Thymus (tissue), 14 donors: ENCODE measurements around the gene NME7. TPM values are rescaled to one million over a fixed set of nuclear protein-coding genes. Genes with fewer than 3 reads are reported as not detected.
"Not testable (repeated sequence)": the region's sequence is repeated elsewhere in the genome, so short reads cannot be mapped to it uniquely, and the experiment has no call there.

ENCODE experiments used
- DNase-seq, 9 donors: peaks; one replicate each; pipeline ENCODE4 v3.0.0-alpha.2; 2013; ENCODE audit warnings: low spot score in 9 of 9, low read depth in 6 of 9, missing footprints in 1 of 9
- H3K27ac ChIP-seq, 2 donors: one replicate each; pipeline ENCODE4 v1.5.1; 2013; ENCODE audit warnings: control low read depth in 1 of 2, low read depth in 1 of 2, low read length in 1 of 2, mild to moderate bottlenecking in 1 of 2, moderate library complexity in 1 of 2
- H3K27me3 ChIP-seq, 2 donors: one replicate each; pipeline ENCODE4 v1.5.1; 2013; ENCODE audit warnings: low read length in 1 of 2; ENCODE audit not compliant: control insufficient read depth in 2 of 2, insufficient read depth in 1 of 2
- H3K36me3 ChIP-seq, 2 donors: one replicate each; pipeline ENCODE4 v1.5.1; 2013; ENCODE audit warnings: low read length in 1 of 2, mild to moderate bottlenecking in 1 of 2, moderate library complexity in 1 of 2; ENCODE audit not compliant: control insufficient read depth in 2 of 2, insufficient read depth in 2 of 2
- H3K4me1 ChIP-seq, 2 donors: one replicate each; pipeline ENCODE4 v1.5.1; 2013; ENCODE audit warnings: low read length in 2 of 2; ENCODE audit not compliant: control insufficient read depth in 2 of 2, insufficient read depth in 2 of 2
- H3K4me3 ChIP-seq, 2 donors: one replicate each; pipeline ENCODE4 v1.5.1; 2013; ENCODE audit warnings: low read length in 2 of 2, control low read depth in 1 of 2, mild to moderate bottlenecking in 1 of 2
- H3K9me3 ChIP-seq, 2 donors: one replicate each; pipeline ENCODE4 v1.5.1; 2013; ENCODE audit warnings: low read length in 1 of 2, mild to moderate bottlenecking in 1 of 2; ENCODE audit not compliant: control insufficient read depth in 2 of 2, insufficient read depth in 1 of 2
- WGBS: extraction: QIAGEN DNeasy Blood & Tissue Kit; methylation state at CpG from one replicate; pipeline ENCODE4 v1.1.7; 2013; 5-methylcytosine and 5-hydroxymethylcytosine counted together
- long read RNA-seq, 10 donors: transcript quantifications; one replicate each; lab custom pipeline, GENCODE V29; 2026
- polyA plus RNA-seq: library from polyadenylated mRNA; stranded (reverse); fragments of 200-250 nt; gene quantifications from one replicate; pipeline ENCODE4 v1.2.3, GENCODE V29; 2013
- total RNA-seq: library from RNA; stranded (reverse); fragments of 120-200 nt; gene quantifications from one replicate; pipeline ENCODE4 v1.2.4, GENCODE V29; 2013
- donor health status: healthy.

The NME7 gene, protein sequence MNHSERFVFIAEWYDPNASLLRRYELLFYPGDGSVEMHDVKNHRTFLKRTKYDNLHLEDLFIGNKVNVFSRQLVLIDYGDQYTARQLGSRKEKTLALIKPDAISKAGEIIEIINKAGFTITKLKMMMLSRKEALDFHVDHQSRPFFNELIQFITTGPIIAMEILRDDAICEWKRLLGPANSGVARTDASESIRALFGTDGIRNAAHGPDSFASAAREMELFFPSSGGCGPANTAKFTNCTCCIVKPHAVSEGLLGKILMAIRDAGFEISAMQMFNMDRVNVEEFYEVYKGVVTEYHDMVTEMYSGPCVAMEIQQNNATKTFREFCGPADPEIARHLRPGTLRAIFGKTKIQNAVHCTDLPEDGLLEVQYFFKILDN
- 16.1 TPM for total RNA-seq
- polyA plus RNA-seq = 14.9 TPM
- long read RNA-seq, donor 1, transcript NME7-201 (12 exons, 1,642 nt) = major isoform, 6 of 6 reads
- long read RNA-seq, donor 1, partial matches to known transcripts = 0 of 6 reads
- long read RNA-seq, donor 1, other reads (novel, unspliced or antisense) = 0 of 6 reads
- long read RNA-seq, donor 2, full-length matches to known transcripts = 14 of 85 reads
- long read RNA-seq, donor 2, partial matches to known transcripts = 52 of 85 reads
- long read RNA-seq, donor 2, other reads (novel, unspliced or antisense) = 19 of 85 reads
- long read RNA-seq, donor 3, transcript NME7-201 (12 exons, 1,642 nt) = major isoform, 15 of 25 reads
- long read RNA-seq, donor 3, partial matches to known transcripts = 10 of 25 reads
- long read RNA-seq, donor 3, other reads (novel, unspliced or antisense) = 0 of 25 reads
- long read RNA-seq, donor 4, full-length matches to known transcripts = 4 of 4 reads
- long read RNA-seq, donor 4, partial matches to known transcripts = 0 of 4 reads
- long read RNA-seq, donor 4, other reads (novel, unspliced or antisense) = 0 of 4 reads
- long read RNA-seq, donor 5, transcript NME7-201 (12 exons, 1,642 nt) = major isoform, 11 of 25 reads
- long read RNA-seq, donor 5, partial matches to known transcripts = 13 of 25 reads
- long read RNA-seq, donor 5, other reads (novel, unspliced or antisense) = 0 of 25 reads
- long read RNA-seq, donor 6, full-length matches to known transcripts = 5 of 5 reads
- long read RNA-seq, donor 6, partial matches to known transcripts = 0 of 5 reads
- long read RNA-seq, donor 6, other reads (novel, unspliced or antisense) = 0 of 5 reads
- long read RNA-seq, donor 7, full-length matches to known transcripts = 13 of 19 reads
- long read RNA-seq, donor 7, partial matches to known transcripts = 6 of 19 reads
- long read RNA-seq, donor 7, other reads (novel, unspliced or antisense) = 0 of 19 reads
- long read RNA-seq, donor 8, transcript NME7-201 (12 exons, 1,642 nt) = major isoform, 8 of 19 reads
- long read RNA-seq, donor 8, partial matches to known transcripts = 5 of 19 reads
- long read RNA-seq, donor 8, other reads (novel, unspliced or antisense) = 6 of 19 reads
- long read RNA-seq, donor 9, full-length matches to known transcripts = 5 of 5 reads
- long read RNA-seq, donor 9, partial matches to known transcripts = 0 of 5 reads
- long read RNA-seq, donor 9, other reads (novel, unspliced or antisense) = 0 of 5 reads
- long read RNA-seq, donor 10, partial matches to known transcripts = 0 of 5 reads
- long read RNA-seq, donor 10, other reads (novel, unspliced or antisense) = 0 of 5 reads

GRCh38 chr1:169367686-169368405 lies at the start of gene NME7, which contains the start of gene BLZF1:
TSS of gene NME7 (minus strand) at chr1:169367797. CDS start at chr1:169367710, 87 bp downstream.
TSS of gene BLZF1 (plus strand) at chr1:169368195. CDS start at chr1:169369523, 1,328 bp downstream.
- Histone ChIP-seq H3K27me3 (no peaks in the 10 kb centered on the region), H3K4me1 (peaks cover 0 to 6% of the 10 kb centered on the region in 2 donors), H3K27ac (peak within 1 kb of the TSS; percentile 86 to 93), H3K36me3 (peaks cover 0 to 16% of the 10 kb centered on the region in 2 donors), H3K4me3 (peak within 1 kb of the TSS; percentile 73 to 87), H3K9me3 (no peaks in the 10 kb centered on the region)
- WGBS = under 1% methylated on average over 37 of the region's 37 CpGs
- peak; percentile 89 to 99 (median 97) for DNase-seq

DNA sequence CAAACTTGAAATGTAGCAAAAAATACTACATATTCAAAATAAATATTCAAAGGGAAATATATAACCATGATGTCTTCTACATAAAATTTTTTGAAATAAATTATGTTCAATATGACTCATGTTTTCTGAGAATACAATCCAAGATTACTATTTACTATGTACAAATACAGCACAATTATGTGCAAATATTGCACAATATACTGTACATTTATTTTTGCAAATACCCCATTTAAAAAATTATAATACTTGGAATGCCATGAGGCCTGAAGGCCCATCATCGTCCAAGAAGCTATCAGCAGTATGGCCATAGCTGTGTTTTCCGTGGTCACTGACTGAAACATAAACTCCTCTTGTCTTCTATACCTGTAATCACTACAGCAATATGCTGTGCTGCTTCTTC lies 47.4 kb upstream of the NME7 start:
- Histone ChIP-seq H3K27ac (no peak overlapping the region), H3K36me3 (no peaks in the 10 kb centered on the region), H3K27me3 (no peaks in the 10 kb centered on the region), H3K4me3 (no peak overlapping the region), H3K4me1 (no peaks in the 10 kb centered on the region), H3K9me3 (no peaks in the 10 kb centered on the region)
- no peak for DNase-seq
- 97% methylated on average over 2 of the region's 2 CpGs for WGBS

DNA sequence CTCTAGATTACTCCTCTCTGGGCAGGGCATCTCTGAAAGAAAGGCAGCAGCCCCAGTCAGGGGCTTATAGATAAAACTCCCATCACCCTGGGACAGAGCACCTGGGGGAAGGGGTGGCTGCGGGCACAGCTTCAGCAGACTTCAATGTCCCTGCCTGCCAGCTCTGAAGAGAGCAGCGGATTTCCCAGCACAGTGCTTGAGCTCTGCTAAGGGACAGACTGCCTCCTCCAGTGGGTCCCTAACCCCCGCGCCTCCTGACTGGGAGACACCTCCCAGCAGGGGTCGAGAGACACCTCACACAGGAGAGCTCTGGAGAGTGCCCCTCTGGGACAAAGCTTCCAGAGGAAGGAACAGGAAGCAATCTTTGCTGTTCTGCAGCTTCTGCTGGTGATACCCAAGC lies 40.7 kb upstream of the NME7 start:
- H3K4me1 ChIP-seq, H3K9me3 ChIP-seq, H3K36me3 ChIP-seq, DNase-seq, H3K27me3 ChIP-seq, H3K27ac ChIP-seq, H3K4me3 ChIP-seq: not testable (repeated sequence)
- whole genome bisulfite sequencing = 98% methylated on average over 5 of the region's 5 CpGs

GRCh38 chr1:169402578-169402977 lies 35.0 kb upstream of the NME7 start:
- not testable (repeated sequence) for H3K4me1 ChIP-seq, H3K4me3 ChIP-seq, H3K27ac ChIP-seq, H3K36me3 ChIP-seq, H3K27me3 ChIP-seq, H3K9me3 ChIP-seq, DNase-seq
- 90% methylated on average over 1 of the region's 1 CpG for WGBS

- H3K9me3 ChIP-seq = no peaks in the 10 kb centered on the region
- H3K4me1 ChIP-seq = no peaks in the 10 kb centered on the region
- H3K27me3 ChIP-seq = no peaks in the 10 kb centered on the region
- H3K27ac ChIP-seq = no peak overlapping the region
- peaks cover 7 to 11% of the 10 kb centered on the region in 2 donors for H3K36me3 ChIP-seq
- H3K4me3 ChIP-seq = no peak overlapping the region
- DNase-seq = no peak
- WGBS = 99% methylated on average over 3 of the region's 3 CpGs
These were observed 28.4 kb upstream of the NME7 start for GRCh38 chr1:169395955-169396354.

DNA sequence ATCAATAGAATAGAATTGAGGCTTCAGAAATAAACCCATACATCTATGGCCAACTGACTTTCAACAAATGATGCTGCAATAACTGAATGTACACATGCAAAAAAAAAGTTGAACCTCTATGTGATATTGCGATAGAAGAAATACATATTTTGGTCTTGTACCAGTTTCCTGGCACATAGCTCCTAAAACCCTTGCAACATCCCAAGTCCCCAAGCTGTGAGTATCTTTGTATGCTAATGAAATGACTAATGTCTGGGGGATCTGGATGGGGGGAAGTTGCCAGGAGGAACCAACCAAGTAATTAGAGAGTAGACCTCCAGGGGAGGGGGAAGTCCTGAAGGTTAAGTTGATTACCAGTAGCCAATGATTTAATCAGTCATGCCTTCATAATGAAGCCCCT lies 24.8 kb upstream of the NME7 start:
- Histone ChIP-seq H3K9me3 (no peaks in the 10 kb centered on the region), H3K4me3 (no peak overlapping the region), H3K27me3 (no peaks in the 10 kb centered on the region), H3K36me3 (peaks cover 8 to 19% of the 10 kb centered on the region in 2 donors), H3K4me1 (no peaks in the 10 kb centered on the region), H3K27ac (no peak overlapping the region)
- DNase-seq = no peak
- 96% methylated on average over 1 of the region's 1 CpG for WGBS

GRCh38 chr1:169390303-169390702 lies 22.7 kb upstream of the NME7 start:
- H3K27me3 ChIP-seq = no peaks in the 10 kb centered on the region
- no peak overlapping the region for H3K4me3 ChIP-seq
- H3K36me3 ChIP-seq = peaks cover 8 to 29% of the 10 kb centered on the region in 2 donors
- H3K4me1 ChIP-seq = no peaks in the 10 kb centered on the region
- no peaks in the 10 kb centered on the region for H3K9me3 ChIP-seq
- no peak for DNase-seq
- H3K27ac ChIP-seq = no peak overlapping the region

- H3K36me3 ChIP-seq = peaks cover 17 to 52% of the 10 kb centered on the region in 2 donors
- DNase-seq = no peak
- H3K9me3 ChIP-seq = no peaks in the 10 kb centered on the region
- no peak overlapping the region for H3K4me3 ChIP-seq
- H3K27ac ChIP-seq = no peak overlapping the region
- H3K27me3 ChIP-seq = no peaks in the 10 kb centered on the region
- no peaks in the 10 kb centered on the region for H3K4me1 ChIP-seq
These were observed 19.8 kb upstream of the NME7 start for GRCh38 chr1:169387399-169387798.
